Measurements from ENCODE around the gene KRT77.
A peak's percentile ranks its signal among the peaks of the same experiment; 100 is the strongest.
"Not testable (repeated sequence)": the region's sequence is repeated elsewhere in the genome, so short reads cannot be mapped to it uniquely, and the experiment has no call there.

Gene KRT77

DNA sequence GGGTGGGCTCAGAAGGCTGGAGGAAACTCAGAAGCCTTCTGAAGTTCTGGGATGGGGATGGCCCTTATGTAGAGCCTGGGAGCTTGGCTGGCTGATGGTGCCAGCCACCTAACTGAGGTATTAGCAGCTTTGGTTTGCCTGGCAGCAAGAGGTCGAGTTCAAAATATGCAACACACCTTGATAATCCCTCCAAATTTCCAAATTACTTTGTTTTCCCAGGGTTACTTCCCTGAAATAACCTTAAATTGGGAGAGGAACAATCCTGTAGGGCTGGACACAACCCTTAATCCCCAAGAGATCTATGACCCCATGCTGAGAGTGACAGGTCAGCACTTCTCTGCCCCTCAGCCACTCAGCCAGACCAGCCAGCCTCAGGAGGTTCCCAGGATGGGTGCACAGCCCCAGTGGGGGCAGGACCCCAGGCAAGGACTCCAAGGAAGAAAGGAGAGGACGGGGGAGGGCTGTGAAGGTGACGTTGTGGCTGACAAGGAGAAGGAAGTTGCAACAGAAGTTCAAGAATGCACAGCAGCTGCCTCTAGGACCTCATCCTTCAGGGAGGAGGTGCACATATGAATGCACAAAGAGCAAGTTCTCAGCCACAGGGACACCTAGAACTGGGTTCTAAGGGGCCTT, 18.6 kb upstream of the KRT77 start:
- no peak for DNase-seq

DNA sequence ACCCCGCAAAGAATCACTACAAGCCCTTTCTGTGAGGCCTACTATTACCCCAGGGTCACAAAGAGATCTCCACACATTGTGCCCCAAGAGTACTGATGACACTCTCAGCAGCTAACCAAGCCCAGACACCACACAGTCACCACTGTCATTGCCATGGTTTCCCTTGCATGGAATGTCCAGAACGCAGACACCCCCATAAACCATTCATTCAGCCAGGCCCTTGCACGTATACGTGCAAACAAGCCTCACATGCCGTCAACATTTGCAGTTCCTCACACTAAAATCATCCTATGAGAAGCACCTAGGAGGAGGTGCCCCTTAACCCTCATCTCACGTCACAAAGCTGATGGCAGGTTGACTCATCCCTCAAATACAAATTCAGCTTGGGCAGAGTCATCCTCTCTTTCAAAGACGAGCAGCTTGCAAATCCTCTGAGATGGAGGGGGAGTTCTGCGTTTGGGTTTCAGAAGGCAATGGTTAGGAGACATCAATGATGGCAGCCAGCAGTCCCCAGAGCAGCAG, 17.1 kb upstream of the KRT77 start:
- no peak for DNase-seq

DNA sequence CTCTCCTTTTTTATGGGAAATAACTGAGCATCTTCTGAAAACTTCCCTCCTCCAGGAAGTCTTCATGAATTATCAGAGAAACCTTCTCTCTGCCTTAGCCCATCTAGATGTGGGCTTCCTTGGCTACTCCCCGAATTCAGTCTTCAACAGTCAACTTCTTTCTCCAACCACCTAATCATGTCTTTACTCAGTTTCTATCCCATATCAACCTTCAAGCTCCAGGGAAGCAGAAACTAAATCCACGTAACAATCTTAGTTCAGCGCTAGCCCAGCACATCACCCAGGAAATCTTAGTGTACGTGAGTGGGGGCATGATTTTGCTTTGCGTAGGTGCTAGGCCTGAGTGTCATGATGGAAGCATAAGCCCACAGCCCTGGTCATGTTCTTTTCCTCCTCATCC, 12.7 kb upstream of the KRT77 start:
- no peak for DNase-seq

DNA sequence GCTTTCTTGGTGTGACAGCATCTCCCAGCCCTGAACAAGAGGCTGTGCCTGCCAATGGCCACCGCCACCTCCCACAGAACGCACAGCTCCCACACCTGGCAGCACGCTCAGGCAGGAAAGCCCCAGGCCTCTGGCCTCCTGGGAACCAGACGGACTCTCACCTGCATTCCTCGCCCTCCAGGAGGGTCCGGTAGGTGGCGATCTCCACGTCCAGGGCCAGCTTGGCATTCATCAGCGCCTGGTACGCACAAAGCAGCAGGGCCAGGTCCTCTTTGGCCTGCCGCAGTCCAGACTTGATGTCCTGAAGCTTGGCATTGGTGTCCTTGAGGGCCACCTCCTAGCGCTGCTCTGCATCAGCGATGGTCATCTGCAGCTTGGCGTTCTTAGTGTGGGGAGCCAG, 12.1 kb upstream of the KRT77 start:
- peak; percentile 2 to 26 for DNase-seq

DNA sequence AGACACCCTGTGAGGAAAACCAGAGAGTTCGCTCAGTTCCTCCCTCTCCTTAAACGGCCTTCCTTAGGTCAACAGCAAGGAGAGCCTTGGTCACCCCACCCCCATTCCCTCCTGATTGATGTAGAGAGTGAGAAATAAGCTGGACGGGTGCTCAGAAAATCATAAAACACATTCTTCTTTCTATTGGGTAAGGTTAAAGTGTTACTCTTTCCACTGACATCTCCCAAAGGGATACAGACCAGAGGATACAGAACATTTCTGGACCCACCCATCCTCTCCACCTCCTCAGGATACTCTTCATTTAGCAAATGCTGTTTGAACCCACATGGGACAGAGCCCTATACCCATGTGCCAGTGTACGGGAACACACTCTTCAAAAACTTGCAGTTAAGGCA, 11.6 kb upstream of the KRT77 start:
- DNase-seq, result no peak

DNA sequence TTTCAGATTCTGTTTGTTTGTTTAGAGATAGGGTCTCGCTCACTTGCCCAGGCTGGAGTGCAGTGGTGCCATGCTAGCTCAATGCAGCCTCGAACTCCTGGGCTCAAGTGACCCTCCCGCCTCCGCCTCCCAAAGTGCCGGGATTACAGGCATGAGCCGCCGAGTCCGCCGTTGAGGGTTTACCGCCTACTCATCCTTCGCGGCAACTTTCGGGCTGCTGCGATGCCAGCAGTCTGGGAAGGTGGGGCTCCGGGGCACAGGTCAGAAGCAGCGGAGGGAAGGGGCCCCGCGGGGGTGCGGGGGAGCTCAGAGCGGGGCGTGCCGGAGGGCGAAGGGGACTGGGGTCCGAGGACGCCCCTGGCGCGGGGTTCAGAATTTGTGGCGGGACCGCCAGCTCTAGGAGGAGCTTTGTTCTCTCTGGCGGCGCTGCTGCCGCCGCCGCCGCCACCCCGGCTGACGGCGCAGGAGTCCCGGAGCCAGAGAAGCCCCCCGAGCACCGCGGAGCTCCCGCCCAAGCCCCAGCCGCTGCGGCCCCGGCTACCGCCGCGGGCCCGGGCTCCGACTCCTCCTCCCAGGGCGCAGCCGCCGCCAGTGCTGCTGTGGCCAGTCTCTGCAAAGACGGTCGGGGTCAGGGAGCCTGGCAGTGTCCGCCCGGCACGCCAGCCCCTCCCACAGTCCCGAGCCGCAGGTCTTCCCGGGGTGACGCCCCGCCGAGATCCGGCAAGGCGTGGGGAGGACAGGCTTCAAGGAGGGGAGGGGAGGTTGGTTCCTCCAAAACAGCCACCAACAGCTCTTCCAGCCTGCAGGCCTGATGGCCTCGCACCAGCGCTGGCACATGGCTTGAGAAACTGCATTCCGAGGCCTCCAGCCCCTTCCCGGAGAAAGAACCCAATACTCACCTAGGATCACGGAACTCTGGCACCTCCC, 10.9 kb upstream of the KRT77 start:
- no peak for DNase-seq

DNA sequence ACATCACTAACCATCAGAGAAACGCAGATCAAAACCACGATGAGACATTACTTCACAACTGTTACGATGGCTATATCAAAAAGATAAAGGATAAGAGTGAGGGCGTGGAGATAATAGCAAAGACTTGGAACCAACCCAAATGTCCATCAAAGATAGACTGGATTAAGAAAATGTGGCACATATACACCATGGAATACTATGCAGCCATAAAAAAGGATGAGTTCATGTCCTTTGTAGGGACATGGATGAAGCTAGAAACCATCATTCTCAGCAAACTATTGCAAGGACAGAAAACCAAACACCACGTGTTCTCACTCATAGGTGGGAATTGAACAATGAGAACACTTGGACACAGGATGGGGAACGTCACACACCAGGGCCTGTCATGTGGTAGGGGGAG, 8.8 kb upstream of the KRT77 start:
- DNase-seq, result not testable (repeated sequence)

DNA sequence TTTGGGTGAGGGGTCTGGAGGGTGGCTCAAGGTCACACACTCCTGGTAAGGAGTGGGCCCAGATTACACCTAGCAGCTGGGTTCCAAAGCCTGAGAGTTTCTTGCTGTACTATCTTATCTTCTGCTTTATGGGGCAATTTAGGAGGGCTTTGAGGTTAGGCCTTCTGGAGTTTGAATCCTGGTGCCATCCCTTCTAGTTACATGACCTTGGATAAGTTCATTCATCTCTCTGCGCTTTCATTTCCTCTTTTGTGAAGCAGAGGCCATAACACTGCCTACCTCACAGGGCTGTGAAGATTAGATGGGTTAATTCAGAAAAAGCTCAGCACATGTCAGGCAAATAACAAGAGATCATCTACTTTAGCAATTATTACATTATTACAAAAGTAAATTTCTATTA, 7.4 kb upstream of the KRT77 start:
- no peak for DNase-seq

DNA sequence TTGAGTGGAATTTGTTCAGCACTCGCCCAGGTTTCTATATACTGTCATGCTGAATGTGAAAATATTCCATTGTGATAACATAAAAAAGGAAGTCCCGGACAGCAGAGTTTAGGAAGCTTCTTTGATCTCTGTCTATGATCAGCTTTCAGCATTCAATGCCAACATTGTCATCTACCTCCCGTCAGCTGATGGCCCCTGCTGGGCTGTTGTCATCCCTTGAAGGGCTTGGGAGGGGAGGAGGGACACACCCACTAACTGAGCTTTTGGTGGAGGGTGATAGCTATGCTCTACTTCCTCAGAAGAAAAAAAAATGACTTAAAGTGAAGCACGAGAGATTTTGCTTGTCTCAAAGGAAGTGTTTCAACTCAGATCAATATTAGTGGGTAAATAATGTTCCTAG, 4.7 kb upstream of the KRT77 start:
- DNase-seq, result no peak

DNA sequence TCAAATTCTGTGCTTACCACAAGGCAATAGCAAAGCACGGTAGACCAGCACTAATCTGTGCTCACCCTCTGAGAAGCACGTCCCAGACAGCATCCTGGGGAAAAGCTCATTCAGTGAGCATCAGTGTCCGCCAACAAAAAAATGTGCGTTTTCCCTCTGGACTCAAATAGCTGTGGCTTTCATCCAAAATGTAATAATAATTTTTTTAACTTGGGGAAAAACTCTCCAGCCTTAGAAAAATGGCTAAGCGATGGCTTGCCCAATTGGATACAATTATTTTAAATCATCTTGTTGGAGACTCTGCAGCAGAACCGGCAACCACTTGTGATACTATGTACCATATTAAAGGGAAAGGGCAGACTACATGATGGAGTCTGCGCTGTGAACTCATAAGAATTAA, 1.1 kb upstream of the KRT77 start:
- DNase-seq, result no peak

DNA sequence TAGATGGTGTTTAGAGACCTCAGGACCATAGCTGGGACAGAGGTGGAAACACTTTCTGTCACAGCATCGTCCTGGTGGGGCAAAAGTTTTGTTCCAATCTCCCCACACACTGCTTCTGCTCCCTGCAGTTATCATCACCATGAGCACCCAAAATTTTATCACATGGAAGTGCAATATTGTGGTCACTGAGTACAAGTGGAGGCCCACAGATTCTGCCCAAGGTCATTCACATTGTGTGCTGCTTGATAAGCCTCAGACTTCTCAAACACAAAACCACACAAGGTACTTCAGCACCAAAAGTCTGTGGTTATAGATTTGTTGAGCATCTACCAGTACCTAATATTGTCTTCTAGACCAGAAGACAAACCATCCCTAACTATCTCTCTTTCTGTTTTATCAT, 554 bp upstream of the KRT77 start:
- no peak for DNase-seq

DNA sequence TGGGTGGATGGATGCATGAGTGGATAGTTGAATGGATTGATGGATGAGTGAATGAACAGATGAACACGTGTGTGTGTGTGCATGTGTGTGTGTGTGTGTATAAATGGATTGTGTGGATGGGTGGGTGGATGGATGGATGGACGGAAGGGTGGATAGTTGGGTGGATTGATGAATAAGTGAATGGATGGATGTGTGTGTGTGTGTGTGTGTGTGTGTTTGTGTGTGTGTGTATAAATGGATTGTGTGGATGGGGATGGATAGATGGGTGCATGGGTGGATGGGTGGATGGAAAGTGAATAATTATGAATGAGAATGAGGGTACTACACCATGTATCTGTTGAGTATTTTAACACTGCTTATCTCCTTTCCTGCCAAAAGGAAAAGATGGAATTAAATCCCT, 986 bp downstream of the KRT77 start:
- no peak for DNase-seq

DNA sequence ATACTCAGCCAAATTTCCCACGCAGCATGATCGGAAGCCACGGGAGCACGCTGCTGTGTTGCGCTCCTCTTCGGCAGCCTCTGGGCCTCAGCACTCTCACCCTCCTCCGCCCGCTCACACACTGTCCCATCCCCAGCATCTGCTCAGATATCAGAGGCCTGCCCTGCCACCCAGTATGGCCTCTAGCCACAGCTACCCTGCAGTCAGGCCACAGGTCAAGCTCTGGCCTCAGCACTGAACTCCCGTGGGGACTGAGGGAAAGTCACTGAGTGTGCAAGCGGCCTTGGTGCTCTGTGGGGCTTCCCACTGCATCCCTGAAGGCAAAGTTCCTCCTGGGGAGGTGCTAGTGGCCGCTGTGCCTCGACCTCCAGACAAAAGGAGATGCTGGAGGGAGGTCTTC, 2.0 kb downstream of the KRT77 start:
- no peak for DNase-seq

DNA sequence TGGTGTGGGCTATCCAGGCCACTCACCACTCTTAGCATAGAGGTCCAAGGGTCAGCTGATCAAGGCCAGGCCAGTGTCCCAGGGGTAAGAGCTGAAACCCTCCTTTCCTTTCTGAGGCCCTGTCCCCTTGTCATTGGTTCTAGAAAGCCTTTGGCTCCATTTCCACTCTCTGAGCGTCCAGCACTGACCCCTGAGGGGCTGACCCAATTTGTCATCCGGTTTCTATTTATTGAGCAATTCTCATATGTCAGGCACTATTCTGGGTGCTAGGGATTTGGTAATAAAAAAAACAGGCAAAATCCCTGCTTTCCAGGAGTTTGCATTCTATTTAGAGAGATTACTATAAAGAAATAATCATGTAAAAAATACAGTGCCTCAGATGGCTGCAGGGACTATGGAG, 3.4 kb downstream of the KRT77 start:
- no peak for DNase-seq

DNA sequence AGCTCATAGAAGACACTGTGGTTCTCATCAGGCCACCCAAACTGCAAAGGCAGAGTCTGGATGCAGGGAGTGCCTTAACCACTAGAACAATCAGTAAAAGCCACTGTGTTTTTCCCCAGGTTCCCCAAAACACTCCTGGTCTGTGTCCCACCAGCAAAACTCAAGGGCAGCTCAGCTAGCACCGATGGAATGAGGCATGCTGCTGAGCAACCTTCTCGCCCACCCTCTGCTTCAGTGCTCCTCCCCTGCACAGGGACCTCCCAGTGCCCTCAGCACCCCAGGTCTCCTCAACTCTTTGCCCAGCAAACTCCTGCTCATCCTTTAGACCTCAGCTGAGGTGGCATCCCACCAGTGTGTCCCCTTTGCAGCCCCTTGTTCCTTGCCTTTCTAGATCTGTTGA, 4.0 kb downstream of the KRT77 start:
- no peak for DNase-seq

DNA sequence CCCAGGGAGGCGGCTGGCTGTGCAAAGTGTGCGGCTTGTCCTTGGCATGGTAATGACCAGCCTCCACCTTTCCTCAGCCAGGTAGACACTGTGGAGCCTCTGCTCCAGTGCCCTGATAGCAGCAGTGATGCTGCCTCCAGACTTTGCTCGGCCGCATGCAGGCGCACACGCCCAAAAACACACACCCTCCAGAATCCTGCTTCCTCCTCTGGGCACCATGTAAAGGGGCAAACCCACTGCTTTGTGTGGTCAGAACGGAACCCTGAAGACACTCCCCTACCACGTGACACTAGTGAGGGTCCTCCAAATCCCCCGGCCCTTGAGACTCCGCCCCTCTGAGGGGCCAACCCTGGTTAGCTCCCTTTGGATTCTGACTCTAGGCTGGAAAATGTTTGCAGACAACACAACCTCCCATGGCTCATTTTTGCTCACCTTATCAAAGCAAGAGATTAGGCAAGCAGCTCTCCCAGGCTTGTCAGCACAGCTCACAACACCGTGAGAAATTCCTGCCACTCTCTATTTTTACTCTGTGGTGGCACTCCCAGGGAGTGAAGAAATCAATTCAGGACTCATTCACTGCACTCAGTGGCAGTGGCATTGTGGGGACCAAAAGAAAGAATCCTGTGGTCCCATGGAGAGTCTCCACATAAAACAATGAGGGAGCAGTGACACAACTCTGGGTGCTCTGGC, 4.5 kb downstream of the KRT77 start:
- DNase-seq, result no peak

DNA sequence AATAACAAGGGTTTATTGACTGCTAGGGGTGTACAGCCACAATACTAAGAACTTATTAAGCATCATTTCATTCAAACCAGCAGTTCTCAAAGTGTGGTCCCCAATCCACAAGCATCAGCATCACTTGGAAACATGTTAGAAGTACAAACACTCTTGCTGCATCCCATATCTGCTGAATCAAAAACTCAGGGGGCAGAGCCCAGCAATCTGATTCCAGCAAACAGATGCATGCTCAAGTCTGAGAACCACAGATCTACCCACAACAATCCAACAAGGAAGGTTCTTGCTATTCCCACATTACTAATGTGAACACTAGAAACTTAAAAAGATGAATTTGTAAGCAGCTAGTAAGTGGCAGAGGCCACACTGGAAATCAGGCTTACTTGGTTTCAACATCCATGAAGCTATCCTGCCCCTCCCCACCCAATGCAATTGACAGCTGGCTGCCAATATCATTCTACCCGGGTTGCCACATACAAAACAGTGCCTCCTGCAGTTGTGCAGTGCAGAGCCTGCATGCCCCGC, 6.2 kb downstream of the KRT77 start:
- DNase-seq, result no peak

DNA sequence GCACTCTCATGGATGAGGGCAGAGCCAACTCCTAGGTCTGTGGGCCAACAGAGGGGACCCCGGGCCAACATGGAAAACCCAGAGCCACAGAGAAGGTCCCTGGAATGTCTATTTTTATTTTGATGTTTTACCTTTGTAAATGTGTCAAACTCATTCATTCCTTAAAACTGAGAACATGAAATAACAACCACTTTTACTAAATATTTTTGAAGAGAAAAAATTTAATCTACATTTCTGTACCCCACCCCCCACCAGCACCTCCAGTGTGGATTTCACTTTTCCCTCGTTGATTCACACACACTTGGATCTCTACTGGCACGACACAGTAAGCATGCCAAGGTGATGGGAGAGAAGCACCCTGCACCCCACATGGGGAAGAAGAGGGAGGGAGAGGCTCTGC, 6.7 kb downstream of the KRT77 start:
- no peak for DNase-seq

DNA sequence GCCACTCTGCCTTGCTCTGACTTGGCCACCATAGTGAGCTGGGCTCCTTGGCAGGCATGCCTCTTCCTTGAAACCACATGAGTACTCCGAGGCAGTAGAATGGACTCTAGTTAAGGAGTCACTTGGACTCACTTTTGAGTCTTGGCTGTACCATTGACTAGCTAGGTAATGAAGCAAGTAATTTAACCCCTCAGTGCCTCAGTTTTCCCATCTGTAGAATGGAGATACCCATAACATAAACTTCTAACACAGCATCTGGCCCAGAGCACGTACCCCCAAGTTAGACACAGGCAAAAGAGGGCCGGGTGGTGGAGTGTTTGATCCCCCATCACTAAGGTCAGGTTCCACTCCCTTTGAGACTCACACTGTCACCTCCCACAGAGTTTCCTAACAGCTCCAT, 8.3 kb downstream of the KRT77 start:
- DNase-seq, result no peak

DNA sequence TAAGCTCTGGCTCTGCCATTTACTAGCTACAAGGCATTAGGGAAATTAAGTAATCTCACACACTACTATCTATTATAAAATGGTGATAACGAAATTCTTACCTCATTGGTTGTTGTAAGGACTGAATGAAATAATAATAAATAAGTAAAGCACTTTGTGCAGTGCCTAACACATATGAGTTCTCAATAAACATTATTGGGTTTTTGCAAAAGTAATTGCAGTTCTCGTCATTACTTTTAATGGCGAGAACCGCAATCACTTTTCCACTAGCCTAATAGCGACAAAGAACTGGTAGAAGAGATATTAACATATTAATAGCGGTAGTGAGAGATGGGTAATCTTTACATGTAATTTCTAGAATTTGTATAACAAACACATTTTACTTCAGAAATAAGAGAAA, 9.2 kb downstream of the KRT77 start:
- DNase-seq, result no peak

DNA sequence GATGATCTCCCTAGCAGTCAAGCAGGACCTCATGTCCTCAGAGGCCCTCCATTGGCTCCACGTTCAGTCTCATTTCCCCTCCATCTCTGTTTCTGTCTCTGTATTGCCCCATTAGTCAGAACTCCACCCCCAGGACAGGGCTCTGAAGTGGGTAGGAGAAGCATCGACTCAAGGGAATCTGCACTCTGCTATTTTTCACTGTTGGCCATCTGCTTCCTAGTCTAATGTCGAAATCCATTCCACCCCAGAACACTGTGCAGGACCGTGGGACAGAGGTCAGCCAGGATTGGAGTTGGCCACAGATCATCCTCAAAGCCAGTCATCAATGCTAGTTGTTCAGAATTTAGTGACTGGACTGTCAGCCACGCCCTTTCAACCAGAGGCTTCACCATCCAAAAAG, 10.1 kb downstream of the KRT77 start:
- no peak for DNase-seq

DNA sequence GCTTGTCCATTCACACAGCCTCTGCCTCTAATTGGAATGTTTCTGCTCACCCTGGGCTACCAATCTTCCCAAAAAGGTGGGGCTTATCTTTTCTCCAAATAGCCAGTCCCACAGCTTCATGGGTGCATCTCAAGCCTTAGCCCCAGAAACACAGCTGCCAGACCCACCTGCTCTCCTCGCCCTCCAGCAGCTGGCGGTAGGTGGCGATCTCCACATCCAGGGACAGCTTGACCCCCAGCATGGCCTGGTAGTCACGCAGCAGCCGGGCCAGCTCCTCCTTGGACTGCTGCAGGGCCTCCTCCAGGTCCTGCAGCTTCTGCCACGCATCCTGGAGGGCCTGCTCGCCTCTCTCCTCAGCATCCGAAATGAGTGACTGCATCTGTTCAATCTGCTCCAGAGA, 11.1 kb downstream of the KRT77 start:
- peak; percentile 6 to 12 for DNase-seq

DNA sequence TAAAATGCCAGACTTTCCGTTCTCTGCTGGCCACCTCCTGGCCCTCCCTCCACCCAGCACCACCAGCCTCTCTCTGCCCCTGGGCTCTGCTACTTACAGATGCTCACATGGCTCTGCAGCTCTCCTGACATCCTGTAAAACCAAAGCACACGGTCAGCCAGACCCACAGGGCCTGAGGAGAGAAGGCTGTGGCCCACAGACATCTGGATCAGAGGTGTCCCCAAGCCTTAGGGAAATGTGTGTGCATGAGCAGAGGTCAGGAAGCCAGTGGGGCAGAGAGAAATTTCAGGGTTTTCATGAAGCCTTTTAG, 11.5 kb downstream of the KRT77 start:
- no peak for DNase-seq
